ENCODE data around the gene WNK3. TPM values are rescaled to one million over a fixed set of nuclear protein-coding genes. Genes with fewer than 3 reads are reported as not detected.

Gene WNK3
- total RNA-seq, 2 experiments from 2014 or later = 0.17 TPM; not detected in 1

DNA sequence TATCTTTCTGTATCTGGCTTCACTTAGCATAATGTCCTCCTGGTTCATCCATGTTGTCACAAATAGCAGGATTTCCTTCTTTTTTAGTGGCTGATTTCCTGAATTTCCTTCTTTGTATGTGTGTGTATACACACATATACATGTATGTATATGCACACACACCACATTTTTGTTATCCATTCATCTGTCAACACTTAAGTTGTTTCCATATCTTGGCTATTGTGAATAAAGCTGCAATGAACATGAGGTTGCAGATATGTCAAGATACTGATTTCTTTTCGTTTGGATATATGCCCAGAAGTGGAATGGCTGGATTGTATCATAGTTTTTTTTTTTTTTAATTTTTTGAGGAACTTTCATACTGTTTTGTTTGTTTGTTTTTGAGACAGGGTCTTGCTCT, 76.2 kb downstream of the WNK3 start:
- ChIA-PET POLR2A (no interaction called here), CTCF (ENCODE audit: unreplicated experiment) (no interaction called here)
- H3K79me2 ChIP-seq (ENCODE audit: insufficient read depth, low read depth, low read length) = no peaks in the 10 kb centered on the region
- intact Hi-C loops (cut with micrococcal nuclease; ENCODE audit: unreplicated experiment) = no loop called here
- no peak overlapping the region for H3K4me2 ChIP-seq (ENCODE audit: low read length)
- no peaks in the 10 kb centered on the region for H3K36me3 ChIP-seq (ENCODE audit: insufficient read depth, low read length)
- H3K9me3 ChIP-seq (ENCODE audit: low read length) = no peaks in the 10 kb centered on the region
- H3K4me1 ChIP-seq (ENCODE audit: insufficient read depth, low read length, poor library complexity, severe bottlenecking) = no peaks in the 10 kb centered on the region
- no peak for DNase-seq (ENCODE audit: low spot score)
- H3K27ac ChIP-seq (ENCODE audit: low read depth, low read length, poor library complexity, severe bottlenecking) = no peak overlapping the region
- no peak overlapping the region for H2AFZ ChIP-seq (ENCODE audit: low read length)
- H3K4me3 ChIP-seq (ENCODE audit: low read depth, low read length, poor library complexity, severe bottlenecking) = no peak overlapping the region
- TF ChIP-seq CTCF (conservative IDR thresholded peaks at IDR 0.05; ENCODE audit: low read length) (no peak), EZH2phosphoT487 (IDR thresholded peaks at IDR 0.05; ENCODE audit: borderline replicate concordance, low read depth, low read length) (no peak)
- no peaks in the 10 kb centered on the region for H4K20me1 ChIP-seq (ENCODE audit: insufficient read depth, low read length)
- H3K9me2 ChIP-seq (ENCODE audit: insufficient read depth, low read length) = no peaks in the 10 kb centered on the region
- BruUV-seq (replicated peaks) = no TSS peak

DNA sequence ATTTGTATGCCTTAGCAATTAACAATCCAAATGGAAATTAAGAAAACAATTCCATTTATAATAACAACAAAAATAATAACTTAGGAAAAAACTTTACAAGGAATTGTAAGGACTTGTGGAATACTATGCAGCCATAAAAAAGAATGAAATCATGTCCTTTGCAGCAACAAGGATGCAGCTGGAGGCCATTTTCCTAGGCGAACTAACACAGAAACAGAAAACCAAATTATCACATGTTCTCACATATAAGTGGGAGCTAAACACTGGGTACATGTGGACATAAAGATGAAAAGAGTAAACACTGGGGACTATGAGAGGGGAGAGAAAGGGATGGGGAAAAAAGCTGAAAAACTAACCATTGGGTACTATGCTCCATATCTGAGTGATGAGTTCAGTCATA, 77.4 kb downstream of the WNK3 start:
- DNase-seq (ENCODE audit: low spot score) = no peak
- Histone ChIP-seq H3K36me3 (ENCODE audit: insufficient read depth, low read length) (no peaks in the 10 kb centered on the region), H3K9me2 (ENCODE audit: insufficient read depth, low read length) (no peaks in the 10 kb centered on the region), H3K4me2 (ENCODE audit: low read length) (no peak overlapping the region), H4K20me1 (ENCODE audit: insufficient read depth, low read length) (no peaks in the 10 kb centered on the region), H2AFZ (ENCODE audit: low read length) (no peak overlapping the region), H3K79me2 (ENCODE audit: insufficient read depth, low read depth, low read length) (no peaks in the 10 kb centered on the region), H3K4me3 (ENCODE audit: low read depth, low read length, poor library complexity, severe bottlenecking) (no peak overlapping the region), H3K4me1 (ENCODE audit: insufficient read depth, low read length, poor library complexity, severe bottlenecking) (no peaks in the 10 kb centered on the region), H3K9me3 (ENCODE audit: low read length) (no peaks in the 10 kb centered on the region), H3K27ac (ENCODE audit: low read depth, low read length, poor library complexity, severe bottlenecking) (no peak overlapping the region)
- ChIA-PET CTCF (ENCODE audit: unreplicated experiment) (no interaction called here), POLR2A (no interaction called here)
- TF ChIP-seq CTCF (conservative IDR thresholded peaks at IDR 0.05; ENCODE audit: low read length) (no peak), EZH2phosphoT487 (IDR thresholded peaks at IDR 0.05; ENCODE audit: borderline replicate concordance, low read depth, low read length) (no peak)
- BruUV-seq (replicated peaks) = no TSS peak
- intact Hi-C loops (cut with micrococcal nuclease; ENCODE audit: unreplicated experiment) = no loop called here

- CTCF ChIA-PET (ENCODE audit: unreplicated experiment) = no interaction called here
- no TSS peak for BruUV-seq (replicated peaks)
- intact Hi-C loops (cut with micrococcal nuclease; ENCODE audit: unreplicated experiment) = no loop called here
- Histone ChIP-seq H3K4me1 (ENCODE audit: insufficient read depth, low read length, poor library complexity, severe bottlenecking) (no peaks in the 10 kb centered on the region), H4K20me1 (ENCODE audit: insufficient read depth, low read length) (no peaks in the 10 kb centered on the region), H3K79me2 (ENCODE audit: insufficient read depth, low read depth, low read length) (no peaks in the 10 kb centered on the region), H2AFZ (ENCODE audit: low read length) (no peak overlapping the region), H3K9me2 (ENCODE audit: insufficient read depth, low read length) (no peaks in the 10 kb centered on the region), H3K4me2 (ENCODE audit: low read length) (no peak overlapping the region), H3K4me3 (ENCODE audit: low read depth, low read length, poor library complexity, severe bottlenecking) (no peak overlapping the region), H3K36me3 (ENCODE audit: insufficient read depth, low read length) (no peaks in the 10 kb centered on the region), H3K27ac (ENCODE audit: low read depth, low read length, poor library complexity, severe bottlenecking) (no peak overlapping the region), H3K9me3 (ENCODE audit: low read length) (no peaks in the 10 kb centered on the region)
- POLR2A ChIA-PET = interaction anchor here (0.6 kb wide), 1 partner anchor 187 kb away, joined by 3 read pairs; no protein-coding TSS in a partner anchor
- no peak for DNase-seq (ENCODE audit: low spot score)
- TF ChIP-seq EZH2phosphoT487 (IDR thresholded peaks at IDR 0.05; ENCODE audit: borderline replicate concordance, low read depth, low read length) = no peak
- no peak for TF ChIP-seq CTCF (conservative IDR thresholded peaks at IDR 0.05; ENCODE audit: low read length)
Observed at GRCh38 chrX:54271664-54272063, 86.2 kb downstream of the WNK3 start.
